GM12865 (cell line): ENCODE measurements around the gene B4GALT6.

ENCODE experiments used
- DNase-seq: peaks from one replicate; pipeline ENCODE4 v3.0.0; 2010; ENCODE audit warnings: low read depth
- H3K4me3 ChIP-seq: 2 replicates; pipeline ENCODE4 v1.5.1; 2011; ENCODE audit warnings: mild to moderate bottlenecking, low read depth, low read length, control low read depth
- CTCF ChIP-seq: IDR thresholded peaks from 2 replicates; pipeline ENCODE4 v1.5.1; 2011; ENCODE audit warnings: low read length, control low read depth, low read depth, inconsistent platforms; ENCODE audit not compliant: insufficient read depth; ENCODE audit errors: missing control alignments

The B4GALT6 gene

GRCh38 chr18:31664101-31664500 lies 20.3 kb downstream of the B4GALT6 start:
- H3K4me3 ChIP-seq, result no peak overlapping the region
- no peak for DNase-seq
- TF ChIP-seq CTCF, result no peak

- no peak for DNase-seq
- TF ChIP-seq CTCF, result no peak
- no peak overlapping the region for H3K4me3 ChIP-seq
Observed at GRCh38 chr18:31661965-31662364, 22.4 kb downstream of the B4GALT6 start.

GRCh38 chr18:31660763-31661162 lies 23.6 kb downstream of the B4GALT6 start:
- H3K4me3 ChIP-seq, result no peak overlapping the region
- TF ChIP-seq CTCF, result no peak
- DNase-seq, result no peak

GRCh38 chr18:31659576-31660177 lies 24.7 kb downstream of the B4GALT6 start:
- H3K4me3 ChIP-seq, result peak overlapping the region; percentile 53
- DNase-seq, result no peak
- no peak for TF ChIP-seq CTCF

- peak overlapping the region; percentile 53 for H3K4me3 ChIP-seq
- DNase-seq, result peak; percentile 90
- no peak for TF ChIP-seq CTCF
Observed at GRCh38 chr18:31658670-31659575, 25.5 kb downstream of the B4GALT6 start.

- no peak for TF ChIP-seq CTCF
- peak overlapping the region; percentile 53 for H3K4me3 ChIP-seq
- DNase-seq, result peak; percentile 96
Observed at GRCh38 chr18:31657823-31658669, 26.3 kb downstream of the B4GALT6 start.
